GM18907 (cell line): ENCODE results near the gene PDE7B.

ENCODE experiments used
- ATAC-seq: cut with Tn5 transposase; IDR thresholded peaks from one replicate; pipeline ENCODE4 v1.9.1; 2021; ENCODE audit warnings: mild to moderate bottlenecking, moderate library complexity; ENCODE audit not compliant: unreplicated experiment

The PDE7B gene

DNA sequence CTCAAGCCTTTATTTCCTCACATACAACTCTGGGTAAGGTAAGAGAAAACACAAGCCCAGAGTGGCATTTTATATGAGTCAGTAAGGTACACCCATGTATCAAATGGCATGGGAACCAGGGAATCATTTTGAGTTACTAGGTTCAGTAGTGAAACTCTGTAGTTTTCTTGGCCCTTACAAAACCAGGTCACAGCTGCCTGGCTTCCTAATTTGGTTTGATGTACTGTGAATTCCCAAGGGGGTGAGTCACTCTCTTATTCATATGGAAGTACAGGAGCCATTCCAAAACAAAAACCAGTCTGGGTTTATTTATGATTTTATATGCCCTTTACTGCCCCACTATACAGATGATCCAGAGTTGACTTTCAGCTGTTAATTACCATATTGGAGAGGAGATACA is 70.7 kb downstream of the PDE7B start:
- no peak for ATAC-seq

DNA sequence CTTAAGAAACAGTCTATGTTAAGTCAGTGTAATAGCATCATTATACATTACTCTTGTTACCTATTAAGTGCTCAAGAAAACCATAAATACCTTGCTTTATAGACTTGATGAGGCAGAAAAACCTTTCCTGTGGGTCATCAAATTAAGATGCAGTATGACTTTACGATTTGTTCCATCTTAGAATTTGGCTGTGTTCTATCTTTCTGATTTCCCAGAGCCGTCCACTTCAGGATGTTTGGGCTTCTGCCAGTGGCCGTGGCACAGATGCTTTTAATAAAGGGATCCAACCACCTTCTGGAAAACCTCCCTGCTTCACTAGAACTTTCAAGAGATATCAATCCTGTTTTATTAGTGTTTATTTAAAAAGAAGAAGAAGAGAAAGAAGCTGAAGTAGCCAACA is 71.2 kb downstream of the PDE7B start:
- no peak for ATAC-seq

DNA sequence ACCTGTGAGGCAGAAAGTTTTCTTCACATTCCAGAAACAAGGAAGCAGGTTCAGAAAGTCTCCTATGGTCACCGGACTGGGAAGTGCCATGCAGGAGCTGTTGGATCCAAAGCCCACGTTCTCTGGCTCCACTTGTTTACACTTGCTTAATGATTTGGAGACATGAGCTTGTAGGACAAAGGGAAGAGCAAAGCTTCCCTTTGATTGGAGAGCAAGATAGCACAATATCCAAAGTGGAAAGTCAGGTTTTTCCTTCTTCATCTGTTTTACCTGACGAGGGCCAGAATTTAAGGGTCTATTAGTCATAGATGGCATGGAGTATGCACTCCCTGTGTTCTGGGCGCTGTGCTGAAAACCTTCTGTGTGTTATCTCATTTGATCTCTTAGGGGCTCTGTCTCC is 81.2 kb downstream of the PDE7B start:
- ATAC-seq, result no peak

DNA sequence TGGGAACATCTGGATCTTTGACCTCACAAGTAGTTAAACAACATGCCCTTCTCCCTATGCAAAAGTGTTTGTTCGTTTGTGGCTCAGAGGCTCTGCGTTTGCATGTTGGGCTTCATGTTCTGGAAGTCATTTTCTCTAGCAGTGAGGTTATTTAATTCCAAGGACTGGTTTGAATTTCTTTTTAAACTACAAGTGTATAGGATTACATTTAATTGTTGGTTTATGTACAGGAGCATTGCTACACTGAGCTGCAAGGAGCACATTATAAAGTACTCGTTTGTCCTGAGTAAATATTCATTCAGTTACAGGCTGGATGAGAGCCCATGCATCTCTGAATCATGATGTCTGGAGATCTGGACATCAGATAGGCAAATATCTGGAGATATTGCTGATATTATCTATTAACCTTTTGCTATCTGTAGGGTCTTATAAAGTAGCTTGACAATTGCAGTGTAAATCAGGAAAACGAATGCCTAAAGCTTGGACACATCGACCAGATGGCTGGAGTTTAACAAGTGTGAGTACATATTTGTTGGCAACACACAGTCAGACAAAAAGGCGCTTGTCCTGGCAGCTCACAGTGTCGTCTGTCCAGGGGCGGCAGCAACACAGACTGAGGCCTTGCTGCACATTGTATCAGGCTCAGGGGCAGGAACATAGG is 84.6 kb downstream of the PDE7B start:
- ATAC-seq, result no peak

DNA sequence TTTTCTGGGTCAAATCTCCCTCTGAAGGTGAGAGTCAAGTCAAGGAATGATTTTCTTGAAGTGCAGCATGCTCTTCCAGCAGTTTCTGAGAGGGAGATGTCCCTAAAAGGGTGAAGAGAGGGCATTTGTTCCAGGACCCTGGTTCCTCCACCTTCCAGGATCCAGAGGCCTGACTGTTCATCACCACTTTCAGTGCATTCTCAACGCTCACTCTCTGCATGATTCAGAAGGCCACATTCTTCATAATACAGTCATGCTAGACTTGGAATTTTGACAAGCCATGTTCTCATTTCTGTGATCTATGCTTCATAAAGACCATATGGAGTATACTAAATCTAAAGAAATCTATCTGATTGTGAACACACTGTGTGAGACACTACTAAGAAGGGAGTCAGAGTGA is 85.1 kb downstream of the PDE7B start:
- ATAC-seq, result no peak

DNA sequence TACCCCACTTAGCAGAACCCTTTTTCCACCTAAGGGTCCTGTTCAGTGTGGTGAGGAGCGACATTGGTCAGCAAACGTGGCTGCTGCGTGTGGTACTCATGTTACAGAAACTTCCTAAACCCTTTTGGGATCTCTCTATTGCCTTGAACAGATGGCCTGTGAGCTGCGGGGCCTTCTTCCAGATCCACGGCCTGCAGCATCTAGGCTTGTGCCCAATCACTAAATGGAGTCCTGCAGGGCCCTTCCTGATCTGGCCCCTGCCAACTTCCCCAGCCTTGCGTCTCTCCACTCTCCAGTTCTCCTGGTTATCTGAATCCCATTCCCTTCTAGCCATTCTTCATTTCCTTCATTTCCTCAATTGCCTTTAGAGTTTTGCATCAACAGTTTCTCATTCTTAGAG is 85.6 kb downstream of the PDE7B start:
- no peak for ATAC-seq

DNA sequence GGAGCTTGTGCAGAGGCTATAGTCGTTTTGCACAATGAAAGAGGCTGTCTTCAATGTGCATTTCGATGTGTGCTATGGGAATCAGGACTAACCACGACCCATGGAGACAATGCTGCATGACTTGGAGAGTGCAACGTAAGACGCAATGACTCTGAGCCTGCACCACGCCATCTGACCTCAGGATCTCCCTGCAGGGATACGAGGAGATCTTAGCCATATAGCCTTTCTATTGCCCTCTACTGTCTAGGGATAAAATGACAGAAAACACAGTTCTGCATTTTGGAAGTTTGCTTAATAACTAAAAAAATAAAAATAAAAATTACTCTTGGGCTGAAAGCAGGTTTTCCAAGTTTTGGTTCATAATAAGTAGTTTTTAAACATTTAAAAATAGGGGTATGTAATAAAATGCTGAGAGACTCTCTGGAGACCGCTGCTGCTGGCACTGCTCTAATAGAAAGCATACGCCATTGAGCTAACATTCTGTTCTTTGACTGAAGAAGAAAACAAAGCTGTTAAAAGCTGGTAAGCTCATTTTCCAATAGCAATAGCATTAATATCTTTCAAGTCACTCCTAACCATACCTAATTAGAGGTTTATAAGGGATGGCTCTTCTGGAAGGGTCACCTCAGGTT is 87.2 kb downstream of the PDE7B start:
- ATAC-seq, result no peak

DNA sequence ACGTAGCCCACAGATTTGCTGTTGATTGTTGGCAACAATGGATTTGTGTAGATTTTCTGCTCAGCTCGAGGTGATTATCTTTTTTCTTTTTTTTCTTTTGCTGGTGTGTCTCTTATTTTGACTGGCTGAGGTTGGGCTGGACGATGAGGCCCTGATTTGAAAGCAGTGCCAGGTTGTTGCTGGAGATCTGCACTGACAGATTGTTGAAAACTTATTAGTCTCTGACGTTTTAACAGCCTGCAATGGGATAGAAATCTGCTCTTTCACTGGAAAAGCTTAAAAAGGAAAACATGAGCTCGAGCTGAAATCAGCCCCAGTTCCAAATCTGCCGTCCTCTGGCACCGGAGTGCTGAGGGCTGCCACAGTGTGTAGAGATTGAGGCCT is 87.7 kb downstream of the PDE7B start:
- no peak for ATAC-seq

DNA sequence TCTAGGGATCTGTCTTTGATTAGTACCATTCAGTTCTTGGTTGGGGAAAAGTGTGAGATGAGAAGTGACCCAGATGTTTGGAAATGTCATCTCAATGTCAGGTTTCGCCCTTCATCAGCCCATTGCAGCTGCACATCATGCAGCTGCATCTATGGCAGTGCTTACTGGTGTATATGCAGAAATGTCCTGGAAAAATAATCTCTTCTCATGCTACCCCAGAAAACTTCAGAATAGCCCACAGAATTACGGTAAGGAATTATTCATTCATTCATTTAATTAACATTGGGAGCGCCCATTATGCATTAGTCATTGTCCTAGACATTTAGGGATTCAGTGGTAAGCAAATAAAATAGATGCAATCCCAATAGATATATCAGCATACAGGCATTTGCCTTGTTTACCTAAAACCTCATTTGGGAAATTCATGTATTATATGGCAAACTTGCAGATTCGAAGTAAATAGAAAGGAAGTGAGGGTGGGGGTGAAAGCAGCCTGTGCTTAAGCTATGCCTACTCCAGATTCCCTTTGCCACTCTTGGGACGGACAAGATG is 89.2 kb downstream of the PDE7B start:
- no peak for ATAC-seq

DNA sequence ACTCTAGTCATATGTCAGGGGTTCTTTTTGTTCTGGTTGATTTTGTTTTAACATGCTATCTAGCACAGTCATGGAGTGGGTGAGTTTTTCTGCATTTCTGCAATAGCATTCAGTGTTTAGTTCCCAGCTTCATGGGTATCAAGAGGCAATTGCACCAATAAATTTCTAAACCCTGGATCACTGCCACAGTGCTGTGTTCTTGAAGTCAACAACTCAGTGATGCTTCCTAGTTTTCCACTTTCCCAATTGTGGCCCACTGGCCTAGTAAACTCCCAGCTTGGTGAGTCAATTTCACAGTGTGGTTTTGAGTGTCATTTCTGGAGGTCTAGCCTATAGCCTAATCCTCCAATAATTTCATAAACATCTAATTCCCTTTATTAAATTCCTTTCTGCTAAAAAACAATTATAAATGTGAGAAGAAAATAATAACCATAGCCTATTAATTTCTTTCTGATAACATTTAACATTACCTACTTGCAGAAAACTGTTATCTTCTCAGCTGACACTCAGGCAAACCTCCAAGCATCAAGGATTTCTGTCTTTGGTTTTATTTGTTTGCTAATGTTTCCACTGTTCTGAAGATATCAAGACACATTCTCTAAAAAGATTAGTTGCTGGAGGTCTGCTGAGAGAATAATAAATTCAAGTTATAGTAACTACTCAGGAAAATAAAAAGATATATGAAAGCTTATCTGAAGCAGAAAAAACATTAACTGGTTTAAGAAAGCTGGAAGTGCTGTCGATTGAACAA is 89.9 kb downstream of the PDE7B start:
- ATAC-seq, result no peak

DNA sequence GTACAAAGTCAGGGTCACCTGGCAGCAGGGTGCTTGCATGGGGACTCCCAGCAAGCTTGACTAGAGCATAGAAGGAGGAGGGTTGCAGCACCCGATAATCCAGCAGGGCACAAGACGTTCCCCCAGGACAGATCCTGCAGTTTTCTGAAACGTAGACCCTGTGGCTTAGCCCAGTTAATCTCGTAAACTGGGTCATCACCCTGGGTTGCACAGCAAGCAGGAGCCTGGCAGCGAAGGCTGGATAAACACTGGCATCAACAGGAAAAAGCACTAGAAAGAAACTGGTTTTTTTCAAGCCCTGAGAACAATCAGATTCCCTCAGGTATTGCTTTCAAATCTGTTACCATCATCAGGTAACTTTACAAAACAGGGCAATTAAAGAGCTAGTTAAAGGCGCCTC is 92.6 kb downstream of the PDE7B start:
- no peak for ATAC-seq

DNA sequence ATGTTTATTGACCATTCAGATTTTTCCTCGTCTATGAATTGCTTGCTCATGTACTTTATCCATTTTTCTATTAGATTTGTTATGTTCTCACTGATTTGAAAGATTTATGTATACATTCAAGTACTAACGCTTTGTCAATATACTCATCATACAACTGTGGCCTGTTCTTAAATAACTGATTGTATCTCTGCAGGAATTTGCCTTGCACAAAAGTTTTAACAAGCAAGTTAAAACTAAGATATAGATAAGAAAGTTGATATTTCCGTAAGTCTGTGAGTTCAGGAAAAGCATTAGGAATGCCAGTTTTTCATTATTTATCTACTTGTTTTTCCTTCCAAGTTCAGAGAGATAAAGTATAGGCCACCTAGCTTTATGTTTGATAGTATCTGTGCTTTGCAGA is 95.2 kb downstream of the PDE7B start:
- no peak for ATAC-seq

DNA sequence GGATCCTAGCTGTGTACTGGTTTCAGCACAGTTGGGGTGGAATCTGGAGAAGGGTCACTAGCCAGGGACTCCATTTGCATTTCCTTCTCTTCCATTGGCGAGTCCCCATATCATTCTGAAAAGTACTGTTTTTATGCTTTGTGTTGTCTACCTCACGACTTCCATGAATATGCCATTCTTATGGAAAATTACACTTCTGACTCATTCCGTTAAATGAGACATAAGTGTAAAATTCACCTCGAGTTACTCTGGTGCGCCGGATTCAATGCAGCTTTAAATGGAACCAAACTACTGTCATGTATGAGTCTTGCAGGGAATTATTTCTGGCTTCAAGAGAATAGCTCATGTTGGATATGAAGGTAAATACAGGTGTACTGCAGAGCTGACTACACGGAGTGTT is 99.2 kb downstream of the PDE7B start:
- ATAC-seq, result no peak

DNA sequence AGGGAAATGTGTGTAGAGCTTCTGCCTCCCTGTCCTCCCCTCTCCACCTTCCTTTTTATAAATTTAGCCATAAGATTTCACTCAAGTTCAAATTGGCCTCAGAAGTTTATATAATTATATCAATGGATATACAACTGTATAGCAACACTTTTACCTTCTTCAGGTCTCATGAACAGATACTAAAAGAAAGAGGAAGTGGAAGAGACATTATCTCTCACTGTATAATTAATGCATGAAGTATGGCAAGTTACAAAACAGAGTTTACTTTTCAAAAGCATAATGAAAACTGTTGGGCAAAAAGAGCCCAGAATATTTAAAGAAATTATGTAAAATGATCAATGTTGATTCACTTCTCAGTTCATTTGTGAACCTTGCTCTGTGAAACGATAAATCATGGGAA is 99.7 kb downstream of the PDE7B start:
- no peak for ATAC-seq

DNA sequence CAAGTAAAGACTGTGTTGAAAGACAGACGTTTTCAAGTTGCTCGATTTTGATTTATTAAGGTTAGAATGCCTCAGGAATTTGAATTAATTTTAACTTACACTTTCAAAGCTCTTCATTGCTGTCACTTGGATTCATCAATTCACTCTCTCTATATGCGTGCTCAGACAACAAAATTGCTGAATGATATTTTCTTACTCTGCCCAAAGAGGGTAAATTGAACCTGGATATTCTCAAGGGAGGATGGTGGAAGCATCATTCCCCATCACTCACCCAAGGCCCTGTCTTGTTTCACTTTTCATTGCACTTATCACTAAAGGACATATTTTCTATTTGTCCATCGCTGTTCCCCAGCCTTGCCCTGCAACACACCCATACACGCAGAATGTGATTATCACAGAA is 102.3 kb downstream of the PDE7B start:
- no peak for ATAC-seq

DNA sequence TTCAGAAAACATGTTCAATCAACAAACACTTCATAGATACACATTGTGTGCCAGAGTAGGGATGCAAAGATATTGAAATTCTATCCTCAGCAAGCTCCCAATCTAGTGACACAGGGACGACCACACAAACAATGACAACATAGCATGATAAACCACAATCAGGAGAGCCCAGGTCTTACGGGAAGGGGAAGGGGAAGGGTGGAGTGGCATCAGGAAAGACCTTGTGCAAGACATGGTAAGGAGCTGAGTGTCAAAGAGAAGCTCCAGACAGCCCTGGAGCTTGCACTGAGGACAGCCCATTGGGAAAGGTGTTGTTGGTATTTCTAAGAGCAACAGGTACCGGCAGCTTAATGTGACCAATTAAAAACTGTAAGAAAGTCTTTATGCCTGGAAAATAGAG is 103.6 kb downstream of the PDE7B start:
- ATAC-seq, result no peak

DNA sequence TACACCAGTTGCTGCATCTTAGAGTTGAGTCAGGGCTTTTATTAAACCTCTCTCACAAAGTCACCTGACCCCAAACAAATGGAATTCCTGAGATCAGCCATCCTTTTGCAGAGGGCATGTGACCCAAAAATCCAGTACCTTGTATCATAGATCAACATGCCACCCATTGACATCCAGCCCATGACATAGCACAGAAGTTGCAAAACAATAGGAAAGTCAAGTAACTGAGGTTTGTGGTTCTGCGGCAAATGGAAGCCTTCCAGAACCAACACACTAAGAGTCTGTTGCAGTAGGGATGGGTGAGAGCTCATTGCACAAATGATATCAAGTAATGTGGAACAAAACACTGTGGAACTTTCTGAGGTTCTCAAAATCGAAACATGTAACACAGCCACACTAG is 111.2 kb downstream of the PDE7B start:
- ATAC-seq, result no peak

DNA sequence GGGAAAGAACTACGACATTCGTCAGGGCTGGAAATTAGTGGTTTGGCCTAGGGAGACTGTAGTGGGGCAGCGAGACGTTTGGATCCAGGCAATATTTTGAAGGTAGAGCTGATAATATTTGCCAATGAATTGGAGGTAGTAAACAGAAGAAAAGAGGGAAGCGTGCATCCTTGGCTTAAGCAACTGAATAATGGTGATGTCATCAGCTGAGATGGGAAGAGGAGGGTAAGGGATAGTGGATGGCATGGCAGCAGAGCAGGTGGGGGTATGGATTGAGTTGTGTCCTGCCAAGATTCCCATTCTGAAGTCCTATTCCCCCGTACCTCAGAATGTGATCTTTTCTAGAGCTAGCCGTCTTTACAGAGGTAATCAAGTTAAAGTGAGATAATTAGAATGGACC is 119.2 kb downstream of the PDE7B start:
- ATAC-seq, result no peak

DNA sequence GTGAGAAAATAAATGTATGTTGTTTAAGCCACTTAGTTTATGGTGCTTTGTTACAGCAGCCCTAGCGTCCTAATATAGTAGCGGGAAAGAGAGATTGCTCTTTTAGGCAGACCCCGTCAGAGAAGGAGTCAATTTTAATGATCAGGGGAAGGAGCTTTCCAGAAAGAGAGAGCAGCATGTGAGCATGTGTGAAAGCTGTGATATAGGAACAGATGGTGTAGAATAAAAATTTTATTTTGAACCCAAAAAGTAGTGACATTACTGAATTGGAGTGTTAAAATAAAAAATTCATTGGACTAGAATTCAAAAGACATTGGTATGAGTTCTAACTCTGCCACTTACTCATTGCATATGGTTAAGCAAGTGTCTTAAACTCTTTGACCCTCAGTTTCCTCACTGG is 119.8 kb downstream of the PDE7B start:
- no peak for ATAC-seq

DNA sequence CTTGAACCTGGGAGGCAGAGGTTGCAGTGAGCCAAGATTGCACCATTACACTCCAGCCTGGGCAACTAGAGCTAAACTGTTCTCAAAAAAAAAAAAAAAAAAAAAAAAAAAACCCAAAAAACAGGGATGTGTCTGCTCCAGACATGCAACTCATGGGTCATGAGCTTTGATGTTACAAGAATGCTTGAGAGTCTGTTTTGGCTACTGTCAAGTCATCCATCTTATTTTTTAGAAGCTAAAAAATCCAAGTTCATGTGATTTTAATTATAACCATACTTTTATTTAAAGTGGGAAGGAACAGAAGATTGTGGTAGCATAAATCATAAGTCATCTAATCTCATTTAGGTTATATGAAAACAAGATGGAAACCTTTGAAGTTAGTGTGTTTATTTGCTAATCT is 120.6 kb downstream of the PDE7B start:
- ATAC-seq, result no peak

DNA sequence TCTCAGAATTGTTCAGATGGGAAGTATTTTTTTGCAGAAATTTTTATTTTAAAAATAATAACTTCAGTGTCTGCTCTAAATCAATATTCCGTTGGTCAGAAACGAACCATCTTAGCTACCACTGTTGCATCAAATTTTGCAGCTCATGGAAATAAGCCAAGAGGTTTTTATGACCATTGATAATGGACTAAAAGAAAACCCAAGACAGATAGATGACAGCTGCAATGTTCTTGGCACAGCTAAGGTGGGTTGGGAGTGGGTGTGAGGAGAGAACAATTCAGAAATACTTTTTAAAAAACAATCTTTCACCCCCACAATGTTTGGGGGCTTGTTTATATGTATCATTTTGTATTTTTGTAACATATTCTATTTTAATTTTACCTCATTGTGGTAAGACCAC is 121.1 kb downstream of the PDE7B start:
- ATAC-seq, result no peak

DNA sequence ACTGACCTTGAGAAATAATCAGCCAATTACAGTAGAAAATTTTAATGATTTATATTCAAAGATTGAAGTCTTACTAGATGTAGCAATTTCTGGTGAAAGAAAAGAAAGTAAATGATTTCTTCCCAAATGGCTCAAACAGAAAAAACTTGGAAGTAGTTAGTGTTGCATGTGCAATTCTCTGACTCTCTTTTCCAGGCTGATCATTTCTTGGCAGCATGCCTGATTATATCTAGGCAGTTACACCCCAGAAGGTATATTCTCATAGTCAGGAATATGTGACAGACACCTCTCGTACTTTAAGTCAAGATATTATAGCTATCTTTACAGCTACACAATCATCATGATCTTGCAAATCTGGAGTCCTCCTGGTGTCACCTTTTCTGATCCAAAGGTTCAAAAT is 122.9 kb downstream of the PDE7B start:
- no peak for ATAC-seq
